Omental fat pad (tissue), 4 donors: Measurements from ENCODE around the gene RGS19. TPM values are rescaled to one million over a fixed set of nuclear protein-coding genes. Genes with fewer than 3 reads are reported as not detected.

ENCODE experiments used
- ATAC-seq: fragments of 150-250 bp; one replicate; pipeline ENCODE4 v1.9.1; 2016; ENCODE audit warnings: mild to moderate bottlenecking, moderate library complexity; ENCODE audit not compliant: low FRiP score
- DNase-seq: peaks from one replicate; pipeline ENCODE4 v3.0.0-alpha.2; 2019; ENCODE audit warnings: low spot score
- CTCF ChIP-seq, 3 donors: fragments of 450-650 bp; IDR thresholded peaks; one replicate each; pipeline ENCODE4 v1.5.1; 2016 to 2017; ENCODE audit warnings: antibody characterized with exemption in 3 of 3, mild to moderate bottlenecking in 3 of 3, moderate library complexity in 2 of 3
- total RNA-seq, 4 donors: library from RNA; depleted of rRNA; stranded (reverse); fragments of >200 nt; gene quantifications; one replicate each; pipeline ENCODE4 v1.1.0, GENCODE V29; 2016

The RGS19 gene
- total RNA-seq, 4 donors from 2014 or later, result 14.0 to 45.1 (median 29.3) TPM

GRCh38 chr20:64116016-64116415, 36.7 kb upstream of the RGS19 start:
- peak; percentile 13 for DNase-seq
- TF ChIP-seq CTCF (IDR thresholded peaks at IDR 0.05), result no peak
- no peak for ATAC-seq

GRCh38 chr20:64115171-64115911, 36.0 kb upstream of the RGS19 start:
- no peak for ATAC-seq
- TF ChIP-seq CTCF (IDR thresholded peaks at IDR 0.05), result no peak
- DNase-seq, result no peak

GRCh38 chr20:64114356-64114971, 35.1 kb upstream of the RGS19 start:
- TF ChIP-seq CTCF (IDR thresholded peaks at IDR 0.05), result no peak
- ATAC-seq (no peak), DNase-seq (peak; percentile 14)

GRCh38 chr20:64113796-64114355, 34.6 kb upstream of the RGS19 start:
- ATAC-seq (no peak), DNase-seq (no peak)
- TF ChIP-seq CTCF (IDR thresholded peaks at IDR 0.05), result no peak

GRCh38 chr20:64113444-64113775, 34.1 kb upstream of the RGS19 start:
- no peak for ATAC-seq
- TF ChIP-seq CTCF (IDR thresholded peaks at IDR 0.05), result no peak
- DNase-seq, result no peak

GRCh38 chr20:64112691-64113443, 33.5 kb upstream of the RGS19 start:
- TF ChIP-seq CTCF (IDR thresholded peaks at IDR 0.05), result no peak
- ATAC-seq, result no peak
- DNase-seq, result peak; percentile 13
